22Rv1 (cell line): ENCODE measurements around the gene NOC2L.

Experiments
- H3K27ac ChIP-seq: fragments of 450-650 bp; 2 replicates; pipeline ENCODE4 v1.5.1; 2017
- ZFX ChIP-seq: fragments of 450-650 bp; IDR thresholded peaks from 2 replicates; pipeline ENCODE4 v1.6.1; 2017; ENCODE audit warnings: antibody characterized with exemption, borderline replicate concordance
- TF ChIP-seq, protein P1 (sequence below): fragments of 450-650 bp; IDR thresholded peaks from 2 replicates; pipeline ENCODE4 v1.5.1; 2017; ENCODE audit warnings: mild to moderate bottlenecking

NOC2L gene

GRCh38 chr1:953524-954320 is 5.3 kb downstream of the NOC2L start:
- no peak overlapping the region for H3K27ac ChIP-seq
- TF ChIP-seq, protein P1, sequence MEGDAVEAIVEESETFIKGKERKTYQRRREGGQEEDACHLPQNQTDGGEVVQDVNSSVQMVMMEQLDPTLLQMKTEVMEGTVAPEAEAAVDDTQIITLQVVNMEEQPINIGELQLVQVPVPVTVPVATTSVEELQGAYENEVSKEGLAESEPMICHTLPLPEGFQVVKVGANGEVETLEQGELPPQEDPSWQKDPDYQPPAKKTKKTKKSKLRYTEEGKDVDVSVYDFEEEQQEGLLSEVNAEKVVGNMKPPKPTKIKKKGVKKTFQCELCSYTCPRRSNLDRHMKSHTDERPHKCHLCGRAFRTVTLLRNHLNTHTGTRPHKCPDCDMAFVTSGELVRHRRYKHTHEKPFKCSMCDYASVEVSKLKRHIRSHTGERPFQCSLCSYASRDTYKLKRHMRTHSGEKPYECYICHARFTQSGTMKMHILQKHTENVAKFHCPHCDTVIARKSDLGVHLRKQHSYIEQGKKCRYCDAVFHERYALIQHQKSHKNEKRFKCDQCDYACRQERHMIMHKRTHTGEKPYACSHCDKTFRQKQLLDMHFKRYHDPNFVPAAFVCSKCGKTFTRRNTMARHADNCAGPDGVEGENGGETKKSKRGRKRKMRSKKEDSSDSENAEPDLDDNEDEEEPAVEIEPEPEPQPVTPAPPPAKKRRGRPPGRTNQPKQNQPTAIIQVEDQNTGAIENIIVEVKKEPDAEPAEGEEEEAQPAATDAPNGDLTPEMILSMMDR, result no peak
- no peak for TF ChIP-seq ZFX

- TF ChIP-seq, protein P1, result no peak
- TF ChIP-seq ZFX, result no peak
Observed at GRCh38 chr1:952603-953002, 6.5 kb downstream of the NOC2L start.

DNA sequence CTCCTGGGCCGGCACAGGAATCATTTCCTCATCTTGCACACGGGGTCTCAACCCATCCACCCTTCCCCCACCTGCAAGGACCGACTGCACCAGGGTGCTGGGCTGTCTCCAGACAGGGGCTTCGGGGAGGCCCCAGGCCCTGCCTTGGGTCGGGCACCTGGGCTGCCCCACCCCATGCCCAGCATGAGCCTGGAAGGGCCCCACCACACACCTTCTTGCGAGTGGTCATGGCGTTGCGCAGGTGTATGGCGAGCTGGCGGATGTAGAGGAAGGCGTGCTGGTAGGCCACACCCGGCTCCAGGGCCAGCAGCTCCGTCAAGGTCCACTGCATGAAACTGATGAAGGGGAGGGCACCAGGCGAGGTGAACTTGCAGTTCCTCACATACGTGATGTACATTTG is 6.9 kb downstream of the NOC2L start:
- H3K27ac ChIP-seq, result no peak overlapping the region
- no peak for TF ChIP-seq ZFX
- TF ChIP-seq, protein P1, result no peak

More at GRCh38 chr1:952603-953002, 6.5 kb downstream of the NOC2L start:
- H3K27ac ChIP-seq, result no peak overlapping the region

DNA sequence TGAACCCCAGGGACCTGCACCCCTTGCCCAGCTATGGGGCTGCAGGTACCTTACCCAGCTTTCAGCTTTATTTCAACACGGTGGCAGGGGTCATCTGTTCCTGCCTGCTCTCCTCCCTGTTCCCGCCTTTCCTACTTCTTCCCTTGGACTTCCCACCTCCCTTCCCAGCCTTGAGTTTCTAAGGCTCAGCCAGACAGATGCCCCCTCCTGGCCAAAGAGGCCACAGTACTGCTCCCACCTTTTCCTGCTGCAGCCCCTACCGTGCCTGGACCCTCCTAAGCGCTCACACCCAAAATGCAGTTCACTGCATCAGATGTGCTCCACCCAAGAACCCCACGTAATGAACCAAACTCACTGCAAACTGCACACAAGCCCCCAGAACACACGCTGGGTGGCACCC is 7.7 kb downstream of the NOC2L start:
- no peak for TF ChIP-seq ZFX
- TF ChIP-seq, protein P1, result 0 out of 2 replicates have a peak, but pooled peaks have one; percentile 7
- no peak overlapping the region for H3K27ac ChIP-seq

GRCh38 chr1:950881-951280 is 8.2 kb downstream of the NOC2L start:
- no peak overlapping the region for H3K27ac ChIP-seq
- TF ChIP-seq ZFX, result no peak
- TF ChIP-seq, protein P1, result no peak

- no peak overlapping the region for H3K27ac ChIP-seq
- TF ChIP-seq, protein P1, result no peak
- no peak for TF ChIP-seq ZFX
Observed at GRCh38 chr1:950268-950667, 8.8 kb downstream of the NOC2L start.

DNA sequence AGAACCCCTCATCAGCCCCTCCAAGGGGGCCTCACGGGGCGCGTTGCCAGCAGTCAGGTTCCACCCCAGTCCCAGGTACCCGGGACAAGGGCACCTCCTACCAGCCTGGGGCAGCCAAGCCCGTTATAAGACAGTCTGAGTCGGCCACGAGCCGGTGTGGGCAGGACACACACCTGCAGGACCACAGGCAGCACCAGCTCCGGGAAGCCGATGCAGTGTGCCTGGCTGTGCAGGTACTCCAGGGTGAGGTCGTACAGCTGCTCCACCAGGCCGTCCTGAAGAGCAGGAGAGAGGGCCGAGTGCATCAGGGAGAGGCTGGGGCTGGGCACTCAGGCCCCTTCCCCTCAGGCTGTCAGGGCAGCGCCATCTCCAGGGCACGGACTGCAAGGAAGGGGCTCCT is 11.1 kb downstream of the NOC2L start:
- TF ChIP-seq ZFX, result no peak
- TF ChIP-seq, protein P1, result no peak
- H3K27ac ChIP-seq, result no peak overlapping the region

- H3K27ac ChIP-seq, result peak overlapping the region; percentile 89
Observed at GRCh38 chr1:946811-947210, 12.2 kb downstream of the NOC2L start.
